ENCODE data around the gene MCM3.

GRCh38 chr6:52255434-52255833, 29.1 kb downstream of the MCM3 start:
- no peak for TF ChIP-seq CTCF (IDR thresholded peaks at IDR 0.05; ENCODE audit: low read depth, low read length, missing input control)
- TF ChIP-seq ATF3 (IDR thresholded peaks at IDR 0.05), result no peak
- no peak for TF ChIP-seq YY1 (IDR thresholded peaks at IDR 0.05)
- no peak for TF ChIP-seq ZBTB33 (IDR thresholded peaks at IDR 0.05)
- TF ChIP-seq MAX (IDR thresholded peaks at IDR 0.05), result no peak
- TF ChIP-seq RAD21 (IDR thresholded peaks at IDR 0.05), result no peak

Data from liver (tissue), 3 donors.